SU-DHL-6 (cell line): ENCODE results near the gene PPIL6.

Experiments
- CTCF ChIP-seq: fragments of 200-600 bp; sonication (generic); IDR thresholded peaks from one replicate; pipeline ENCODE4 v1.5.1; 2017; ENCODE audit warnings: antibody characterized with exemption, mild to moderate bottlenecking, low read length, moderate library complexity; ENCODE audit not compliant: insufficient read depth, poor library complexity, severe bottlenecking
- EZH2phosphoT487 ChIP-seq: fragments of 200-600 bp; sonication (generic), shearing (Covaris generic); conservative IDR thresholded peaks from 2 replicates; pipeline ENCODE4 v1.6.1; 2018; ENCODE audit warnings: mild to moderate bottlenecking, antibody characterized with exemption, low read length, moderate library complexity, mixed read lengths

- TF ChIP-seq CTCF (no peak), EZH2phosphoT487 (no peak)
These were observed 94.4 kb downstream of the PPIL6 start for GRCh38 chr6:109345986-109346385.
